HCT116 (cell line): ENCODE measurements around the gene TIPARP.

Source experiments
- CBX3 ChIP-seq: IDR thresholded peaks from 2 replicates; pipeline ENCODE4 v1.6.1; 2012; ENCODE audit warnings: low read depth
- POLR2A ChIP-seq: IDR thresholded peaks from 2 replicates; pipeline ENCODE4 v1.7.0; 2011; ENCODE audit warnings: borderline replicate concordance; ENCODE audit not compliant: insufficient read depth, insufficient read length; ENCODE audit errors: extremely low read depth
- POLR2AphosphoS5 ChIP-seq: IDR thresholded peaks from 2 replicates; pipeline ENCODE4 v1.6.1; 2011; ENCODE audit warnings: mild to moderate bottlenecking, low read depth, low read length, moderate library complexity
- RAD21 ChIP-seq: IDR thresholded peaks from 2 replicates; pipeline ENCODE4 v1.6.1; 2012; ENCODE audit warnings: low read depth, mild to moderate bottlenecking
- SP1 ChIP-seq: IDR thresholded peaks from 2 replicates; pipeline ENCODE4 v1.6.1; 2012; ENCODE audit warnings: low read depth
- YY1 ChIP-seq: IDR thresholded peaks from 2 replicates; pipeline ENCODE4 v1.6.1; 2011; ENCODE audit warnings: low read length, low read depth, moderate library complexity, mild to moderate bottlenecking; ENCODE audit not compliant: insufficient replicate concordance; ENCODE audit errors: extremely low read depth
- ZNF274 ChIP-seq: fragments of 200-500 bp; sonication (Bioruptor generic); IDR thresholded peaks from 2 replicates; pipeline ENCODE4 v1.6.1; 2014; ENCODE audit warnings: mild to moderate bottlenecking, low read depth, low read length, inconsistent platforms
- TF ChIP-seq, protein P1 (sequence below), 3 experiments: fragments of 200-600 bp in 1 of 3; sonication (generic) in 1 of 3; IDR thresholded peaks in 2 of 3; conservative IDR thresholded peaks in 1 of 3; 2 replicates each; pipeline ENCODE4 v1.5.1; 2012 to 2017; ENCODE audit warnings: low read depth in 2 of 3, low read length in 2 of 3, antibody characterized with exemption in 1 of 3, borderline replicate concordance in 1 of 3, control low read depth in 1 of 3, mild to moderate bottlenecking in 1 of 3, mixed read lengths in 1 of 3, mixed run types in 1 of 3, moderate library complexity in 1 of 3; ENCODE audit not compliant: insufficient read depth in 1 of 3
- TF ChIP-seq, protein P2 (sequence below): IDR thresholded peaks from 2 replicates; pipeline ENCODE4 v1.6.1; 2012; ENCODE audit warnings: low read depth
- TF ChIP-seq, protein P3 (sequence below): IDR thresholded peaks from 2 replicates; pipeline ENCODE4 v1.6.1; 2012
- TF ChIP-seq, protein P4 (sequence below): IDR thresholded peaks from 2 replicates; pipeline ENCODE4 v1.6.1; 2011; ENCODE audit warnings: mild to moderate bottlenecking, low read length, moderate library complexity; ENCODE audit not compliant: insufficient replicate concordance; ENCODE audit errors: extremely low read depth

DNA sequence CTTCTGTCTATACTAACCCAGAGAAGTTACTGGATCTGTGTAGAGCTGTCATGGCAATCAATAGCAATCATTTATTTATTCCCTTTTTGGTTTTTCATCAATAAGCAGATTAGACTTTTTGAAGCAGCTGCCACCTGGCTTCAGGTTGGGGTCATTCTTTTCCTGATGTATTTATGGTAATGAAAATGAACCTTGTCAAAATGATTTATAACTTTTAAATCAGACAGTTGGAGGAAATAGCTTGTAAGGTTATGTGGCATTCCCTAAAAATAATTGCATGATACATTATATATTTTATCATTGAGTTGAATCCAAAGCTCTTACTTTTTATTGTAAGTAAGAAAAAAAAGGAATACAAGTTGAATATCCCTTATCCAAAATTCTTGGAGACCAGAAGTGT is 8.6 kb downstream of the TIPARP start:
- TF ChIP-seq, protein P1, sequence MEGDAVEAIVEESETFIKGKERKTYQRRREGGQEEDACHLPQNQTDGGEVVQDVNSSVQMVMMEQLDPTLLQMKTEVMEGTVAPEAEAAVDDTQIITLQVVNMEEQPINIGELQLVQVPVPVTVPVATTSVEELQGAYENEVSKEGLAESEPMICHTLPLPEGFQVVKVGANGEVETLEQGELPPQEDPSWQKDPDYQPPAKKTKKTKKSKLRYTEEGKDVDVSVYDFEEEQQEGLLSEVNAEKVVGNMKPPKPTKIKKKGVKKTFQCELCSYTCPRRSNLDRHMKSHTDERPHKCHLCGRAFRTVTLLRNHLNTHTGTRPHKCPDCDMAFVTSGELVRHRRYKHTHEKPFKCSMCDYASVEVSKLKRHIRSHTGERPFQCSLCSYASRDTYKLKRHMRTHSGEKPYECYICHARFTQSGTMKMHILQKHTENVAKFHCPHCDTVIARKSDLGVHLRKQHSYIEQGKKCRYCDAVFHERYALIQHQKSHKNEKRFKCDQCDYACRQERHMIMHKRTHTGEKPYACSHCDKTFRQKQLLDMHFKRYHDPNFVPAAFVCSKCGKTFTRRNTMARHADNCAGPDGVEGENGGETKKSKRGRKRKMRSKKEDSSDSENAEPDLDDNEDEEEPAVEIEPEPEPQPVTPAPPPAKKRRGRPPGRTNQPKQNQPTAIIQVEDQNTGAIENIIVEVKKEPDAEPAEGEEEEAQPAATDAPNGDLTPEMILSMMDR (IDR thresholded peaks at IDR 0.05 in 2 of 3, conservative IDR thresholded peaks at IDR 0.05 in 1 of 3; ENCODE audit: borderline replicate concordance in 1 of 3, insufficient read depth in 1 of 3, low read depth in 2 of 3, low read length in 2 of 3): no peak
- TF ChIP-seq, protein P2, sequence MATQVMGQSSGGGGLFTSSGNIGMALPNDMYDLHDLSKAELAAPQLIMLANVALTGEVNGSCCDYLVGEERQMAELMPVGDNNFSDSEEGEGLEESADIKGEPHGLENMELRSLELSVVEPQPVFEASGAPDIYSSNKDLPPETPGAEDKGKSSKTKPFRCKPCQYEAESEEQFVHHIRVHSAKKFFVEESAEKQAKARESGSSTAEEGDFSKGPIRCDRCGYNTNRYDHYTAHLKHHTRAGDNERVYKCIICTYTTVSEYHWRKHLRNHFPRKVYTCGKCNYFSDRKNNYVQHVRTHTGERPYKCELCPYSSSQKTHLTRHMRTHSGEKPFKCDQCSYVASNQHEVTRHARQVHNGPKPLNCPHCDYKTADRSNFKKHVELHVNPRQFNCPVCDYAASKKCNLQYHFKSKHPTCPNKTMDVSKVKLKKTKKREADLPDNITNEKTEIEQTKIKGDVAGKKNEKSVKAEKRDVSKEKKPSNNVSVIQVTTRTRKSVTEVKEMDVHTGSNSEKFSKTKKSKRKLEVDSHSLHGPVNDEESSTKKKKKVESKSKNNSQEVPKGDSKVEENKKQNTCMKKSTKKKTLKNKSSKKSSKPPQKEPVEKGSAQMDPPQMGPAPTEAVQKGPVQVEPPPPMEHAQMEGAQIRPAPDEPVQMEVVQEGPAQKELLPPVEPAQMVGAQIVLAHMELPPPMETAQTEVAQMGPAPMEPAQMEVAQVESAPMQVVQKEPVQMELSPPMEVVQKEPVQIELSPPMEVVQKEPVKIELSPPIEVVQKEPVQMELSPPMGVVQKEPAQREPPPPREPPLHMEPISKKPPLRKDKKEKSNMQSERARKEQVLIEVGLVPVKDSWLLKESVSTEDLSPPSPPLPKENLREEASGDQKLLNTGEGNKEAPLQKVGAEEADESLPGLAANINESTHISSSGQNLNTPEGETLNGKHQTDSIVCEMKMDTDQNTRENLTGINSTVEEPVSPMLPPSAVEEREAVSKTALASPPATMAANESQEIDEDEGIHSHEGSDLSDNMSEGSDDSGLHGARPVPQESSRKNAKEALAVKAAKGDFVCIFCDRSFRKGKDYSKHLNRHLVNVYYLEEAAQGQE: no peak
- no peak for TF ChIP-seq POLR2A
- TF ChIP-seq, protein P3, sequence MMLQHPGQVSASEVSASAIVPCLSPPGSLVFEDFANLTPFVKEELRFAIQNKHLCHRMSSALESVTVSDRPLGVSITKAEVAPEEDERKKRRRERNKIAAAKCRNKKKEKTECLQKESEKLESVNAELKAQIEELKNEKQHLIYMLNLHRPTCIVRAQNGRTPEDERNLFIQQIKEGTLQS: no peak
- TF ChIP-seq RAD21: no peak
- TF ChIP-seq, protein P4, sequence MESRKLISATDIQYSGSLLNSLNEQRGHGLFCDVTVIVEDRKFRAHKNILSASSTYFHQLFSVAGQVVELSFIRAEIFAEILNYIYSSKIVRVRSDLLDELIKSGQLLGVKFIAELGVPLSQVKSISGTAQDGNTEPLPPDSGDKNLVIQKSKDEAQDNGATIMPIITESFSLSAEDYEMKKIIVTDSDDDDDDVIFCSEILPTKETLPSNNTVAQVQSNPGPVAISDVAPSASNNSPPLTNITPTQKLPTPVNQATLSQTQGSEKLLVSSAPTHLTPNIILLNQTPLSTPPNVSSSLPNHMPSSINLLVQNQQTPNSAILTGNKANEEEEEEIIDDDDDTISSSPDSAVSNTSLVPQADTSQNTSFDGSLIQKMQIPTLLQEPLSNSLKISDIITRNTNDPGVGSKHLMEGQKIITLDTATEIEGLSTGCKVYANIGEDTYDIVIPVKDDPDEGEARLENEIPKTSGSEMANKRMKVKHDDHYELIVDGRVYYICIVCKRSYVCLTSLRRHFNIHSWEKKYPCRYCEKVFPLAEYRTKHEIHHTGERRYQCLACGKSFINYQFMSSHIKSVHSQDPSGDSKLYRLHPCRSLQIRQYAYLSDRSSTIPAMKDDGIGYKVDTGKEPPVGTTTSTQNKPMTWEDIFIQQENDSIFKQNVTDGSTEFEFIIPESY: no peak
- no peak for TF ChIP-seq ZNF274
- TF ChIP-seq POLR2AphosphoS5: no peak
- no peak for TF ChIP-seq SP1
- TF ChIP-seq CBX3: no peak
- TF ChIP-seq YY1: no peak
